Measurements from ENCODE around the gene TREH.

TREH gene

DNA sequence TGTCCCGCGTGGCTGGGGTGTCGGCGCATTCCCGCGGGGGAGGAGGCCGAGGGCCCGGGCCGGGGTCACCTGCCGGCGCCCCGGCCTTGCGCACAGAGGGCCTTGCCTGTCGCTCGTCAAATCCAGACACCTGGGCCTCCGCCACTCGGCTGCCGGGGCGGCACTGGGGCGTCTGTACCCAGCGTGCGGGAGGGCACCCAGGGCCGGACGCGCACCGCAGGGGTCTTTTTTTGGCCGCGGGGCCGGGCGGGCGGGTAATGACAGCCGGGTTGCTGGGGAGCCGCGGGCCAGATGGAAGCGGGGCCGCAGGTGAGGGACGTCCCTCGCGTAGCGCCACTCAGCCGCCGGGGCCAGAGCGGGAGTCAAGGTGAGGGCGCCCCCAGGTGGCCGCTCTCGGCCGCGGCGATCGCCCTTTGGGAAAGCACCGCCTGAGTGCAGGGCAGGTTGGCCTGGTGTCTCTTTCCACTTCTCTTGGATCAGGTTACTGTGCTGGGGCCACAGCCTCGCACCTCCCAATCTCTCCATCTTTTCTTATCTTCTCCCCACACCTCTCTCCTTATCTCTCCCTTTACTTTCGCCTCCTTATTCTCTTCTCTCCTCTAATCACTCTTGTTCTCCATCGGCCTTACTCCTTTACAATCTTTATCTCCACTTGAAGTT is 68.5 kb downstream of the TREH start:
- ATAC-seq = peak; percentile 65
- DNase-seq = peak; percentile 92

DNA sequence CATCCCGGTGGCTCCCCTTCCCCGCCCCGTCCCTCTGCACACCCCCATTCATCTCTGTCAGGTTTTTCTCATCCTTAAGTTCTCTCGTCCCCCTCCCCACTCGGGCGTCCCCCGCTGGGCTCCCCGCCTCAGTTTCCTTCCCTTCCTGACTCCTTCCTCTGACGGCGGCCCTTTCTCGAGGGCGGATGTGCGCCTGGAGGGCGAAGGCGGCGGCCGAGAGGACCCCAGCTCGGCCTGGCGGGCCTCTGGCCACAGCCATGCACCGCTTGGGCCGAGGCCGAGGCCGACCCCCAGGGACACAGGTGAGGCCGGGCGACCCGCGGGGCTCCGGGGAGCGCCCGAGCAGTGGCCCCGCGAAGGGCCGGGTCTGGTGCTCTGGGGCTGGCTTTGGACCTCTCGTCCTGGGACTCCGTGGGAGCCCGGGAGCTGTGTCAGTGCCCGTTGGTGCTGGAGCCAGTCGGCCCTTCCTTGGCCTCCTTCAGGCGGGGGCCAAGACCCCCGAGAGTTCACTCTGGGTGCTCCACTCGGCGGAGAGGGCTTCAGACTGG is 69.2 kb downstream of the TREH start:
- ATAC-seq (no peak), DNase-seq (peak; percentile 30)

DNA sequence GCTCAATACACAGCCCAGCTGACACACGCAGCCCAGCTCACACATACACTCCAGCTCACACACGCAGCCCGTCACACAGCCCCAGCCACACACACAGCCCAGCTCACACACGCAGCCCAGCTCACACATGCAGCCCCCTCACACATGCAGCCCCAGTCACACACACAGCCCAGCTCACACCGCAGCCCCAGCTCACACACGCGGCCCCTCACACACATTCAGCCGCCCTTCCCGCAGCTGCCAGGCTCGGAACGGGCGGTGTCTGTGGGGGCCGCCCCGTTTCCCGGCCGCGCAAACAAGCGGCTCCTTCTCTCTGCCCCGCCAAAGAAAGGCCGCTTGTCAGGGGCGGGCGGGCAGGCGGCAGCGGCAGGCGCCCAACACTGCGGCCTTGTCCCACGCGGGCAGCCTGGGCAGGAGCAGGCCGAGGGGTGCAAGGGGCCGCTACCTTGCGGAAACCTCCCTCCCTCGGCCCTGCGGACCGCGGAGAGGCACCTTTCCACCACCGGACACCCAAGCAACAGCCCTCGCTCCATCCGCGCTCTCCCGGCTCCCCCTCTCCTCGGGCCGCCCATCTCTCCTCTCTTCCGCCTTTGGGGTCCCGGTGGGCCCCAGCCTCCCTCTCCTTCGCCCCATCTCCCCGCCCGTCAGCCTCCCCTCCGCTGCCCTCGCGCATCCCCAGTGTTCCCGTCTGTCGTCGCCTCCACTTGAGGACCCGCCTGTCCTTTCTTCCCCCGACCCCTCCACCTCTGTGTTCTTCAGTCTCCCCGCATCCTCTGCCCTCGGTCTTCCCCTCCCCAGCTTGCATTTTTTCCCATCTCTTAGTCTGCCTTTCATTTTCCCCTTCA is 69.8 kb downstream of the TREH start:
- ATAC-seq (peak; percentile 27), DNase-seq (peak; percentile 56)

DNA sequence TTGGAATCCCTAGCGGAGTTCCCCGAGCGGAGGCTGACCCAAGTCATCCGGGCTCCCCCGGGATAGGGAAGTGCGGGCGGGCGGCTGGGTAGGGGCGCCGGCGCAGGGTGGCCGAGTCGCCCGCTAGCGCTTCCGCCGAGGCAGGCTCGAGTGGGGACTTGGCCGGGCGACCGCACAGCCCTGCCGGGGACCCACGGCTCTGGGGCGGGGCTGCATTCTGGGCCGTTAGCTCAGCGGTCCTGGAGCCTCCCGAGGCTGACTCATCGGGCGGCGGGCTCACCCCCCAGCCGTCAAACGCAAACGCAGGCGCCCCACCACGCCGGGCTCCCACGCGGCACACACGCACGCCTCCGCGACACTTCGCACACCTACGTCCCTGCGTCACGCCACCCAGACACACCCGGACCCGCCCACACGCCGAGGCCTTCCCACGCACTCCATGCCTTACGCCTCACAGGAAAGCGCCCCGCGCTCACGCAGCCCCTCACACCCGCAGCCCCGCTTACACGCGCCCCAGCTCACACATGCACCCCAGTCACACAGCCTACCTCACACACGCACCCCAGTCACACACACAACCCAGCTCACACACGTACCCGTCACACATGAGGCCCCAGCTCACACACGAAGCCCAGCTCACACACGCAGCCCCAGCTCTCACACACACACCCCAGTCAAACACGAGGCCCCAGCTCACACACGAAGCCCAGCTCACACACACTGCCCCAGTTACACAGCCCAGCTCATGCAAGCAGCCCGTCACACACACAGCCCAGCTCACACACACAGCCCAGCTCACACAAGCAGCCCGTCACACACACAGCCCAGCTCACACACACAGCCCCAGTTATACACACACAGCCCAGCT is 70.9 kb downstream of the TREH start:
- DNase-seq = peak; percentile 74
- peak; percentile 61 for ATAC-seq

DNA sequence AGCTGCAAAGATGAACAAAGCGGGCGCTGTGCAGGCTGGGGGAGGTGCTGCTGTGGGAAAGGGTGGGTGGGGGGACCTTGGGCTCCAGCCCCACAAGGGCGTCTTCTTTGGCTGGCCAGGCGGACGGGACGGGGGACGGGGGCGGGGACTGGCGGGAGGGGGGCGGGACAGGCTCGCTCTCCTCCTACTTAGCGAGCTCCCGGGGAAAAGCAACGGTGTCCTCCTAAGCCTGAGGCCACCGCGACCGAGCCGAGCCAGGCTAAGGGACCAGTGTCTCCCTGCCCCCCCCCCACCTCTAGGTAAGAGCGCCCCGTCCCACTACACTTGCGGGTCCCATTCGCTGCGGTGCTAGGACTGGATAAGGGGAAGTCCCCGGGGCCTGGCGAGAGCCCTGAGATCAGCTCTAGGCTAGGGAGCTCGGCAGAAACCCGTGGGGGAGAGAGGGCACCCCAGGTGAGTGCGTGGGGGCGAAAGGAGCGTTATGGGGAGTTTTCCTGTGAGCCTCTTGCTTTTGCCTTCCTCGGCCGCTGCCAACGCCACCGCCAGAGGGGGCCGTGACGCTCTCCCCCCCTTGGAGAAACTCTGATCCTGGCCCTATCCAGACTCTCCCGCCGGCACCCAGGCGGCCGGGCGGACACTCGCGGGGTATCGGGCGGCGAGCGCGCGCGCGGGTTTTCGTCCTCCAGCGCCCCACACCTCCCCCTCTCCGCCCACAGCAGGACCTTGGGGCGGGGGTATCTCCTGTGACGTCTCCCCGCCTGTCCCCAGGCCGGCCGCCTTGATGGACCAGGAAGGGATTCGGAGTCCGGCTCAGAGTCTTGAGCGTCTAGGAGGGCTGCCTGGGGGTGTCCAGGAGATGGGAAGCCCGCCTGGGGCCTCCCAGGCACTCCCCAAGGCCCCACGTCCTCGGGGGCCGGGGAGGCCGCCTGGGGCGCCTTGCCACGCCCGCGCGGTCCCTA is 71.8 kb downstream of the TREH start, which contains the start of gene PHLDB1:
Gene PHLDB1 (plus strand): TSS at position 215 of the 959 bp plus-strand sequence. CDS start 6,222 bp downstream, outside the sequence.
- peak; percentile 11 for ATAC-seq

More for the DNA sequence above, 71.8 kb downstream of the TREH start, which contains the start of gene PHLDB1:
- DNase-seq = peak; percentile 53

Measured in stimulated activated naive CD8-positive, alpha-beta T cell treated with anti-CD3 and anti-CD28 coated beads, Interleukin-15, Interleukin-2, amounts not matched to agents 100 U/mL and 50 U/mL, for 24 hours (primary cell).